WERI-Rb-1 (cell line): ENCODE results near the gene CA6.

Experiments used
- DNase-seq: peaks from one replicate; pipeline ENCODE4 v3.0.0-alpha.2; 2020
- H3K27ac ChIP-seq: fragments of 250-450 bp; sonication (Bioruptor Pico); 2 replicates; pipeline ENCODE4 v1.5.1; 2020; ENCODE audit warnings: mild to moderate bottlenecking, moderate library complexity
- H3K27me3 ChIP-seq: fragments of 250-450 bp; sonication (Bioruptor Pico); 2 replicates; pipeline ENCODE4 v1.5.1; 2021; ENCODE audit warnings: mild to moderate bottlenecking, low read depth, moderate library complexity; ENCODE audit not compliant: insufficient read depth, severe bottlenecking
- H3K36me3 ChIP-seq: fragments of 250-450 bp; sonication (Bioruptor Pico); 2 replicates; pipeline ENCODE4 v1.5.1; 2020; ENCODE audit warnings: mild to moderate bottlenecking, moderate library complexity
- H3K4me3 ChIP-seq: 2 replicates; pipeline ENCODE4 v1.5.1; 2011; ENCODE audit warnings: low read depth, mild to moderate bottlenecking, control low read depth, low read length
- H3K9me3 ChIP-seq: fragments of 250-450 bp; sonication (Bioruptor Pico); 2 replicates; pipeline ENCODE4 v1.5.1; 2021; ENCODE audit warnings: mild to moderate bottlenecking, moderate library complexity; ENCODE audit not compliant: severe bottlenecking
- TF ChIP-seq, protein P1 (sequence below): IDR thresholded peaks from 2 replicates; pipeline ENCODE4 v1.5.1; 2011; ENCODE audit warnings: low read depth, mild to moderate bottlenecking, control low read depth, inconsistent platforms, low read length

Gene CA6

DNA sequence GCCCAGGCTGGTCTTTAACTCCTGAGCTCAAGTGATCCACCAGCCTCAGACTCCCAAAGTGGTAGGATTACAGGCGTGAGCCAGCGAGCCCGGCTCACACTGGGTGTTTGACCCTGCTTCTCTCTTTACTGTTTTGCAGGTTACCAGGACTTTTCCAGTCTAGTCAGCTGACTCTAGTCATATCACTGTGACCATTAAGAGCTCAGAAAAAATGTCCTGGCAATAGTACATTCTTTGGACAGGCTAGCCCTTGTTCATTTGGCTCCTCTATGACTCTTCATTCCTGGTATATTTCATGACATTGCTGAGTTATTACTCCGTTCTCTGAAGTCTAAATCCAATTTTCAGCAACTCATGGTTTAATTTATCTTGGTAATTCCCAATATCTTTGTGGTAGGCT is 8.0 kb upstream of the CA6 start:
- no peak for DNase-seq
- no peak overlapping the region for H3K27ac ChIP-seq
- TF ChIP-seq, protein P1, sequence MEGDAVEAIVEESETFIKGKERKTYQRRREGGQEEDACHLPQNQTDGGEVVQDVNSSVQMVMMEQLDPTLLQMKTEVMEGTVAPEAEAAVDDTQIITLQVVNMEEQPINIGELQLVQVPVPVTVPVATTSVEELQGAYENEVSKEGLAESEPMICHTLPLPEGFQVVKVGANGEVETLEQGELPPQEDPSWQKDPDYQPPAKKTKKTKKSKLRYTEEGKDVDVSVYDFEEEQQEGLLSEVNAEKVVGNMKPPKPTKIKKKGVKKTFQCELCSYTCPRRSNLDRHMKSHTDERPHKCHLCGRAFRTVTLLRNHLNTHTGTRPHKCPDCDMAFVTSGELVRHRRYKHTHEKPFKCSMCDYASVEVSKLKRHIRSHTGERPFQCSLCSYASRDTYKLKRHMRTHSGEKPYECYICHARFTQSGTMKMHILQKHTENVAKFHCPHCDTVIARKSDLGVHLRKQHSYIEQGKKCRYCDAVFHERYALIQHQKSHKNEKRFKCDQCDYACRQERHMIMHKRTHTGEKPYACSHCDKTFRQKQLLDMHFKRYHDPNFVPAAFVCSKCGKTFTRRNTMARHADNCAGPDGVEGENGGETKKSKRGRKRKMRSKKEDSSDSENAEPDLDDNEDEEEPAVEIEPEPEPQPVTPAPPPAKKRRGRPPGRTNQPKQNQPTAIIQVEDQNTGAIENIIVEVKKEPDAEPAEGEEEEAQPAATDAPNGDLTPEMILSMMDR, result no peak
- no peaks in the 10 kb centered on the region for H3K9me3 ChIP-seq
- no peaks in the 10 kb centered on the region for H3K36me3 ChIP-seq
- no peaks in the 10 kb centered on the region for H3K27me3 ChIP-seq
- no peak overlapping the region for H3K4me3 ChIP-seq

DNA sequence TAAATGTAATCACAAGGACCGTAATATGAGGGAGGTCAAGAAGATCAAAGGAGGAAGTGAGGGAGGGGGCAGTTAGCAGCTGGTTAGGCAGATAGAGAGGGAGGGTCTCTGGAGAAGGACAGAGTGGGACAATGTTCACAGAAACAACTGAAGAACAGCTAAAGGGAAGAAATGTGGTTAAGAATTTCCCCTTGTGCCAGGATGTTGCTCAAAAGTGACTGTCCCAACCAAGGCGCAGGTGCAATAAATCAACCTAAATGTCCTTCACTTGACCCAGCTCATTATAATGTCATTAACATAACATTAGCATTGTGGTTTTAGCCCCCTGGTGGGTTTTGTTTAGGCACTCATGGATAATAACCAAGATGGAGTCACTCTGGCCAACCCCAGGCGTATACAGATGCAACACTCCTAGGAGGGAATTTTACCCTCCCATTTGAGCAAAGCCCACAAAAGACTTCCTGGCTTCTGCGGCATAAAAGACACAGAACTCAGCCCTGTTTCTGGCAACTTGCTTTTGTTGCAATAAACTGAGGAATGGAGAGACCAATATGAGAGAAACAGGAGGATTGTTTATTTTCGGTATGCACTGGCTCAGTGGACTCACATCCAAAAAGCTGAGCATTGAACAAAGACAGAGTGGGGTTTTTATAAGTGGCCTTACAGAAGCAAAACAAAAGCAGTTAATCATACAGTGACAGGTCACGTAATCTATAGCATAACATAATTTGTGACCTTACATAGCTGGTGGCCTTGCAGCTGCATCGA is 7.3 kb upstream of the CA6 start:
- H3K4me3 ChIP-seq, result no peak overlapping the region
- no peaks in the 10 kb centered on the region for H3K36me3 ChIP-seq
- no peaks in the 10 kb centered on the region for H3K27me3 ChIP-seq
- TF ChIP-seq, protein P1, result no peak
- no peak overlapping the region for H3K27ac ChIP-seq
- H3K9me3 ChIP-seq, result no peaks in the 10 kb centered on the region
- no peak for DNase-seq

DNA sequence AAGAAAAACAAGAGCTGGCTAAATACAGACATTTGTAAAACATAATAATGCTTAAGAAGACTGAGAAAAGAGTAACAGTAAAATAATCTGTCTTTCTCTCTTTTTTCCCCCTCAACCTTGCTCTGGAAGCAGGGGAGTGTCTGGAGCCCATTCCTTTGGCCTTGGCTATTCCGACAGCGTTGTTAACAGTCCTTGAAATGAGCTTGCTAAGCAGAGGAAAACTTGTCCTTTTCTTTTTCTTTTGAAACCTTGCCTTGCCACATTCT is 6.7 kb upstream of the CA6 start:
- Histone ChIP-seq H3K27ac (no peak overlapping the region), H3K36me3 (no peaks in the 10 kb centered on the region), H3K9me3 (no peaks in the 10 kb centered on the region), H3K27me3 (no peaks in the 10 kb centered on the region), H3K4me3 (no peak overlapping the region)
- TF ChIP-seq, protein P1, result no peak
- no peak for DNase-seq

DNA sequence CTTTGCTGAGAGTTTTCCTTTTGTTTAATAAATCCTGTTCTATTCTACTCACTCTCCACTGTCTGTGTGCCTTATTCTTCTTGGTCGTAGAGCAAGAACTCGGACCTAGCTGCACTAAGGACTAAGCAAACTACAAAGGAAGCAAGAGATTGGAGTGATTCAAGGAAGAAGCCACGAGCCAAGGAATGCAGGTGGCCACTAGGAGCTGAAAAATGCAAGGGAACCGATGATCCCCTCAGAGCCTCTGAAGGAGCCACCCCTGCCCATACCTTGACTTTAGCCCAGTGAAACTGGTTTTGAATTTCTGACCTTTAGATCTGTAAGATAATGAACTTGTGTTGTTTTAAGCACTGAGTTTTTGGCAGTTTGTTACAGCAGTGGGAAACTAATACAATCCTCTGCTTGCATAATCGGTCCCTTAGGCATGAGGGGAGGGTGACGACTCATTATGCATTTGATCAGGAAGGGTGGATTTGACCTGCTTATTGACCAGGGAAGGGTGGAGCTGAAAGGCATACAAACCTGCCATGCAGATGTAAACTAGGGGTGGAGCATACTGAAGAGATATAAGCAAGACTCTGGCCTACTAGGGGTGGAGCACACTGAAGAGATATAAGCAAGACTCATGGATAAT is 6.2 kb upstream of the CA6 start:
- no peaks in the 10 kb centered on the region for H3K36me3 ChIP-seq
- no peaks in the 10 kb centered on the region for H3K9me3 ChIP-seq
- TF ChIP-seq, protein P1, result no peak
- no peaks in the 10 kb centered on the region for H3K27me3 ChIP-seq
- no peak for DNase-seq
- H3K4me3 ChIP-seq, result no peak overlapping the region
- no peak overlapping the region for H3K27ac ChIP-seq

DNA sequence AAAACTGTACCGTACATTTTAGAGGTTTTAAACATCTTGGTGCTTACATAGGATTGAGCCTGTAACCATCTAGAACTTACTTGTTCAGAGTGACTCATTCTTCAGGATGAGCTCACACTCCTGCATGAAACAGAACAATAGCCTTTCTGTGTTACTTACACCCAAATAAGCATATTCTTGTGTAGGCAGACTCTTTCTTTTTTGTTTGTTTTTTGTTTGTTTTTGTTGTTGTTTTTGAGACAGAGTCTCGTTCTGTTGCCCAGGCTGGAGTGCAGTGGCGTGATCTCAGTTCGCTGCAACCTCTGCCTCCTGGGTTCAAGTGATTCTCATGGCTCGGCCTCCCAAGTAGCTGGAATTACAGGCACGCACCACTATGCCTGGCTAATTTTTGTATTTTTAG is 3.8 kb upstream of the CA6 start:
- H3K36me3 ChIP-seq, result no peaks in the 10 kb centered on the region
- H3K4me3 ChIP-seq, result no peak overlapping the region
- no peak overlapping the region for H3K27ac ChIP-seq
- no peaks in the 10 kb centered on the region for H3K9me3 ChIP-seq
- no peak for DNase-seq
- TF ChIP-seq, protein P1, result no peak
- no peaks in the 10 kb centered on the region for H3K27me3 ChIP-seq
